ENCODE measurements around the gene CD3E. TPM values are rescaled to one million over a fixed set of nuclear protein-coding genes. Genes with fewer than 3 reads are reported as not detected.

CD3E gene
- total and polyA plus RNA-seq, 9 of the 15 experiments (the other 6 are each of a cell fraction or from before 2014, with no cell fraction given) = 0.07 to 0.62 (median 0.19) TPM; not detected in 5

DNA sequence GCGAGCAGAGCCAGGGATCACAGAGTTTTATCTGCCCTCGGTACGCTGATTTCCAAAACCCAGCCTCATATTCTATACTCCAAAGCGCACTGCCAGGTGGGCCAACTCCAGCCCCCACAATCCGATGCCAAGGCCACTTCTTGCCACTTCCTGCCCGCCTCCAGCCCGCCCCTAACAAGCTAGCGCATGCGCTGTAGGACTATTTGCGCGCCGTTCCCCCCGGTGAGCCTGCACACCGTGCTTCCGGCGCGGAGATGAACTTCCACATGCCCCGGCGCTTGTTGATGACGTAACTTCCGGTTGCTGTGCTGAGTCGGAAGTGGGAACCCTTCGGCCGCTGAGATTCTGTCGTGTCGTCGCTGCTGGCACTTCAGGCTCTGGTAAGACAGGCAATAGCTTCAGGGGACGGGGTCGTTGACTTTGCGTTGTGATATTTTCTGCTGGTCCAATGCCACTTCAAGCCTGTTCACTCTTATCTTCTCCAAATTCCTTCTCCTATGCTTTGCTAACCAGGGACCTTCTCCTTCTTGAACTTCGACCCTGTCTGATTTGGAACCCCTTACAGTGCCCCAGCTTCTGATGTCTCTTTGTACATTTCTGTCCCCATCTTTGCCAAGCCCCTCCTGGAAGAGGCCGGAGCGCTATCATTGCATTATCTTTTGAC, 54.9 kb downstream of the CD3E start, which contains the start of gene UBE4A (continued):
- TF ChIP-seq C11orf30 (IDR thresholded peaks at IDR 0.05; ENCODE audit: low read depth) (peak; percentile 96), CBX5 (IDR thresholded peaks at IDR 0.05; ENCODE audit: borderline replicate concordance, low read depth) (peak; percentile 69; the same call in 1 of the 2 replicates), RBM14 (IDR thresholded peaks at IDR 0.05; ENCODE audit: borderline replicate concordance, insufficient read depth, low read depth, low read length) (no peak), KLF16 (IDR thresholded peaks at IDR 0.05) (no peak), PML (IDR thresholded peaks at IDR 0.05; ENCODE audit: low read length) (peak; percentile 67), ZNF431 (CRISPR knock-in tag; IDR thresholded peaks at IDR 0.05) (no peak), SRSF7 (optimal IDR thresholded peaks at IDR 0.05; ENCODE audit: low read depth, low read length) (no peak), HSF4 (CRISPR knock-in tag; IDR thresholded peaks at IDR 0.05; ENCODE audit: borderline replicate concordance) (no peak), ETV1 (tag; conservative IDR thresholded peaks at IDR 0.05; ENCODE audit: low read depth) (peak; percentile 97), CBX2 (IDR thresholded peaks at IDR 0.05; ENCODE audit: insufficient read depth, low read length, poor library complexity, severe bottlenecking) (no peak), ZSCAN32 (CRISPR knock-in tag; IDR thresholded peaks at IDR 0.05) (no peak), TEAD4 (IDR thresholded peaks at IDR 0.05; ENCODE audit: low read length) (peak; percentile 6; the same call in 1 of the 2 replicates), TEAD4 (CRISPR knock-in tag; IDR thresholded peaks at IDR 0.05; ENCODE audit: borderline replicate concordance) (no peak), ZC3H8 (IDR thresholded peaks at IDR 0.05) (no peak), HLTF (IDR thresholded peaks at IDR 0.05) (no peak), TAL1 (IDR thresholded peaks at IDR 0.05) (no peak), PRPF4 (IDR thresholded peaks at IDR 0.05; ENCODE audit: insufficient read depth, low read depth, low read length, poor library complexity, severe bottlenecking) (no peak), KDM4B (IDR thresholded peaks at IDR 0.05; ENCODE audit: borderline replicate concordance in 2 of 2, low read depth in 1 of 2) (peak in 1 of 2 experiments; percentile 90; a peak in 2 of 4 replicates), SMARCC2 (IDR thresholded peaks at IDR 0.05; ENCODE audit: low read depth) (no peak), NFIC (IDR thresholded peaks at IDR 0.05) (peak; percentile 20; the same call in 1 of the 2 replicates), SLC30A9 (CRISPR knock-in tag; IDR thresholded peaks at IDR 0.05) (no peak), RBM34 (IDR thresholded peaks at IDR 0.05; ENCODE audit: borderline replicate concordance, insufficient read depth, low read length) (no peak), ZSCAN29 (IDR thresholded peaks at IDR 0.05) (no peak)
- TF ChIP-seq, protein P1, sequence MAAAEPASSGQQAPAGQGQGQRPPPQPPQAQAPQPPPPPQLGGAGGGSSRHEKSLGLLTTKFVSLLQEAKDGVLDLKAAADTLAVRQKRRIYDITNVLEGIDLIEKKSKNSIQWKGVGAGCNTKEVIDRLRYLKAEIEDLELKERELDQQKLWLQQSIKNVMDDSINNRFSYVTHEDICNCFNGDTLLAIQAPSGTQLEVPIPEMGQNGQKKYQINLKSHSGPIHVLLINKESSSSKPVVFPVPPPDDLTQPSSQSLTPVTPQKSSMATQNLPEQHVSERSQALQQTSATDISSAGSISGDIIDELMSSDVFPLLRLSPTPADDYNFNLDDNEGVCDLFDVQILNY (CRISPR knock-in tag; IDR thresholded peaks at IDR 0.05) = no peak
- TF ChIP-seq, protein P2, sequence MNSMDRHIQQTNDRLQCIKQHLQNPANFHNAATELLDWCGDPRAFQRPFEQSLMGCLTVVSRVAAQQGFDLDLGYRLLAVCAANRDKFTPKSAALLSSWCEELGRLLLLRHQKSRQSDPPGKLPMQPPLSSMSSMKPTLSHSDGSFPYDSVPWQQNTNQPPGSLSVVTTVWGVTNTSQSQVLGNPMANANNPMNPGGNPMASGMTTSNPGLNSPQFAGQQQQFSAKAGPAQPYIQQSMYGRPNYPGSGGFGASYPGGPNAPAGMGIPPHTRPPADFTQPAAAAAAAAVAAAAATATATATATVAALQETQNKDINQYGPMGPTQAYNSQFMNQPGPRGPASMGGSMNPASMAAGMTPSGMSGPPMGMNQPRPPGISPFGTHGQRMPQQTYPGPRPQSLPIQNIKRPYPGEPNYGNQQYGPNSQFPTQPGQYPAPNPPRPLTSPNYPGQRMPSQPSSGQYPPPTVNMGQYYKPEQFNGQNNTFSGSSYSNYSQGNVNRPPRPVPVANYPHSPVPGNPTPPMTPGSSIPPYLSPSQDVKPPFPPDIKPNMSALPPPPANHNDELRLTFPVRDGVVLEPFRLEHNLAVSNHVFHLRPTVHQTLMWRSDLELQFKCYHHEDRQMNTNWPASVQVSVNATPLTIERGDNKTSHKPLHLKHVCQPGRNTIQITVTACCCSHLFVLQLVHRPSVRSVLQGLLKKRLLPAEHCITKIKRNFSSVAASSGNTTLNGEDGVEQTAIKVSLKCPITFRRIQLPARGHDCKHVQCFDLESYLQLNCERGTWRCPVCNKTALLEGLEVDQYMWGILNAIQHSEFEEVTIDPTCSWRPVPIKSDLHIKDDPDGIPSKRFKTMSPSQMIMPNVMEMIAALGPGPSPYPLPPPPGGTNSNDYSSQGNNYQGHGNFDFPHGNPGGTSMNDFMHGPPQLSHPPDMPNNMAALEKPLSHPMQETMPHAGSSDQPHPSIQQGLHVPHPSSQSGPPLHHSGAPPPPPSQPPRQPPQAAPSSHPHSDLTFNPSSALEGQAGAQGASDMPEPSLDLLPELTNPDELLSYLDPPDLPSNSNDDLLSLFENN (IDR thresholded peaks at IDR 0.05; ENCODE audit: low read depth in 2 of 2, low read length in 2 of 2) = no peak; a peak in 1 of 4 replicates
- TF ChIP-seq, protein P3, sequence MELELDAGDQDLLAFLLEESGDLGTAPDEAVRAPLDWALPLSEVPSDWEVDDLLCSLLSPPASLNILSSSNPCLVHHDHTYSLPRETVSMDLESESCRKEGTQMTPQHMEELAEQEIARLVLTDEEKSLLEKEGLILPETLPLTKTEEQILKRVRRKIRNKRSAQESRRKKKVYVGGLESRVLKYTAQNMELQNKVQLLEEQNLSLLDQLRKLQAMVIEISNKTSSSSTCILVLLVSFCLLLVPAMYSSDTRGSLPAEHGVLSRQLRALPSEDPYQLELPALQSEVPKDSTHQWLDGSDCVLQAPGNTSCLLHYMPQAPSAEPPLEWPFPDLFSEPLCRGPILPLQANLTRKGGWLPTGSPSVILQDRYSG (tag; conservative IDR thresholded peaks at IDR 0.05; ENCODE audit: low read depth) = no peak

Measured in K562 (cell line).